ENCODE measurements around the gene LHX3. TPM values are rescaled to one million over a fixed set of nuclear protein-coding genes. Genes with fewer than 3 reads are reported as not detected.

Gene LHX3
- total and polyA plus RNA-seq, 10 of the 15 experiments (the other 5 are each of a cell fraction or from before 2014, with no cell fraction given): not detected

DNA sequence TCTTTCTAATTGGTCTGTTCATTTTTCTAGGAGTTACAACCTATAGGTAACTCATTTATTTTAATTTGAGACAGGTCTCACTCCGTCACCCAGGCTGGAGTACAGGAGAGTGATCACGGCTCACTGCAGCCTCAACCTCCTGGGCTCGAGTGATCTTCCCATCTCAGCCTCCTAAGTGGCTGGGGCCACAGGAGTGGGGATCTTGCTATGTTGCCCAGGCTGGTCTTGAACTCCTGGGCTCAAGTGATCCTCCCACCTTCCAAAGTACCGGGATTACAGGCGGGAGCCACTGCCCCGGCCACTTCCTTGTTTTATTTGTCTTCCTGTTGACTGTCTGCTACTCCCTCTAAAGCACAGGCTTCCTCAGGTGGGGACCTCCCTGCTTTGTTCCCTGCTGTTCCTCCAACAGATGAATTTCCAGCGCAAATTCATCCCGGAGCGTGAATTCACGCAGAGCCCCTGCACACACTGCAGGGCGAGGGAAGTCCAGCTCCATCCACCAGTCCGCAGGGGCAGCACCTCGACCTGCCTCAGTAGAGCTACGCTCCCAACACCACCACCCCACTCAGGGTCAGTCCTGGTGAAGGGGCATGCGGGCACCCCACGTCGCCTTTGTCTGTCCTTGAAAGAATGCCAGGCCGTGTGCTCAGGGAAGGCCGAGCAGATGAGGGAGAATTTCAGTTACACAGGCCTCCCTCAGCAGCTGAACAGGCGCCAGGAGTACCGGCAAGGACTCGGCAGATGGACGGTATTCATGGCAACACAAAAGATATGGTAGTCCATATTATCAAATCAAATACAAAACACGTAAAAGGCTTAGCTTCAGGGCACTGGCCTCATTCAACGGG is 34.4 kb upstream of the LHX3 start:
- H3K9me3 ChIP-seq (replicated peaks; ENCODE audit: control insufficient read depth, insufficient read depth, low read length): no peaks in the 10 kb centered on the region
- 0 out of 2 replicates have a peak overlapping the region, but pooled peaks have one; percentile 10 for H3K4me3 ChIP-seq
- peaks cover 52% of the 10 kb centered on the region for H3K4me1 ChIP-seq (ENCODE audit: control insufficient read depth, insufficient read depth, low read length)
- 62% methylated on average over 25 of the region's 25 CpGs for WGBS (ENCODE audit: insufficient coverage, insufficient replicate concordance, low lambda C conversion rate, missing lambda C conversion rate)
- peaks cover 5 to 17% of the 10 kb centered on the region in 2 experiments; a peak in 3 of 4 replicates for H3K36me3 ChIP-seq (ENCODE audit: control insufficient read depth in 2 of 2, insufficient read depth in 2 of 2, low read length in 1 of 2)
- peaks cover 4% of the 10 kb centered on the region; the same call in 1 of the 2 replicates for H4K20me1 ChIP-seq (ENCODE audit: control insufficient read depth, insufficient read depth)
- H3K27me3 ChIP-seq (replicated peaks in 1 of 2; ENCODE audit: control insufficient read depth in 2 of 2, insufficient read depth in 2 of 2, low read length in 1 of 2): no peaks in the 10 kb centered on the region
- ChIA-PET RAD21 (ENCODE audit: unreplicated experiment) (interaction anchor here (1.0 to 1.2 kb wide), 2 partner anchors 14 to 68 kb away, joined by 3 read pairs; no protein-coding TSS in a partner anchor), CTCF (interaction anchor here (0.6 to 1.8 kb wide), 6 partner anchors 11 to 1630 kb away, joined by 3 to 9 read pairs (median 4); no protein-coding TSS in a partner anchor), POLR2A (interaction anchor here (0.6 to 1.0 kb wide), 2 partner anchors 28 to 130 kb away, joined by 3 read pairs; no protein-coding TSS in a partner anchor), SMC1A (ENCODE audit: uncharacterized antibody, unreplicated experiment) (interaction anchor here (0.8 to 1.2 kb wide), 3 partner anchors 14 to 284 kb away, joined by 3 to 4 read pairs (median 3); no protein-coding TSS in a partner anchor)
- intact Hi-C loops (cut with micrococcal nuclease; ENCODE audit: unreplicated experiment): no loop called here
- BruUV-seq (replicated peaks): no TSS peak
- H3K4me2 ChIP-seq (ENCODE audit: control insufficient read depth, insufficient read depth): peak overlapping the region; percentile 24
- TF ChIP-seq IKZF2 (IDR thresholded peaks at IDR 0.05) (0 out of 4 replicates have a peak, but pooled peaks of 1 of the 2 experiments have one; percentile 0), IKZF1 (conservative IDR thresholded peaks at IDR 0.05) (0 out of 2 replicates have a peak, but pooled peaks have one; percentile 3), NRF1 (conservative IDR thresholded peaks at IDR 0.05; ENCODE audit: low read depth, low read length) (no peak)
- ATAC-seq (no peak), DNase-seq (ENCODE audit: low read depth, low spot score) (no peak), FAIRE-seq (no peak)
- H3K9ac ChIP-seq (ENCODE audit: control insufficient read depth, insufficient read depth, low read length): peak overlapping the region; percentile 37; the same call in 1 of the 2 replicates
- peaks cover 60% of the 10 kb centered on the region for H3K79me2 ChIP-seq (ENCODE audit: control insufficient read depth, insufficient read depth, low read length)
- H2AFZ ChIP-seq (ENCODE audit: control insufficient read depth, low read depth, low read length): no peak overlapping the region
- no peak overlapping the region for H3K27ac ChIP-seq (ENCODE audit: control insufficient read depth, insufficient read depth)
- in situ Hi-C loops (cut with MboI): no loop called here

GRCh38 chr9:136238342-136238732 is 33.4 kb upstream of the LHX3 start:
- RAD21 ChIA-PET (ENCODE audit: unreplicated experiment): no interaction called here
- peaks cover 4% of the 10 kb centered on the region; the same call in 1 of the 2 replicates for H4K20me1 ChIP-seq (ENCODE audit: control insufficient read depth, insufficient read depth)
- H3K9me3 ChIP-seq (replicated peaks; ENCODE audit: control insufficient read depth, insufficient read depth, low read length): no peaks in the 10 kb centered on the region
- H3K27ac ChIP-seq (ENCODE audit: control insufficient read depth, insufficient read depth): no peak overlapping the region
- H3K36me3 ChIP-seq (ENCODE audit: control insufficient read depth in 2 of 2, insufficient read depth in 2 of 2, low read length in 1 of 2): peaks cover 5 to 17% of the 10 kb centered on the region in 2 experiments; a peak in 3 of 4 replicates
- H3K79me2 ChIP-seq (ENCODE audit: control insufficient read depth, insufficient read depth, low read length): peaks cover 50% of the 10 kb centered on the region
- ATAC-seq: no peak
- intact Hi-C loops (cut with micrococcal nuclease; ENCODE audit: unreplicated experiment) (no loop called here), in situ Hi-C loops (cut with MboI) (no loop called here)
- H3K4me1 ChIP-seq (ENCODE audit: control insufficient read depth, insufficient read depth, low read length): peaks cover 46% of the 10 kb centered on the region
- no peak overlapping the region for H3K9ac ChIP-seq (ENCODE audit: control insufficient read depth, insufficient read depth, low read length)
- 80% methylated on average over 12 of the region's 12 CpGs for WGBS (ENCODE audit: insufficient coverage, insufficient replicate concordance, low lambda C conversion rate, missing lambda C conversion rate)
- no peak for FAIRE-seq
- POLR2A ChIA-PET: no interaction called here
- no peak for DNase-seq (ENCODE audit: low read depth, low spot score)
- CTCF ChIA-PET: interaction anchor here (0.8 kb wide), 1 partner anchor 13 kb away, joined by 3 read pairs; no protein-coding TSS in a partner anchor
- H2AFZ ChIP-seq (ENCODE audit: control insufficient read depth, low read depth, low read length): no peak overlapping the region
- SMC1A ChIA-PET (ENCODE audit: uncharacterized antibody, unreplicated experiment): no interaction called here
- peak overlapping the region; percentile 24 for H3K4me2 ChIP-seq (ENCODE audit: control insufficient read depth, insufficient read depth)
- no peaks in the 10 kb centered on the region for H3K27me3 ChIP-seq (replicated peaks in 1 of 2; ENCODE audit: control insufficient read depth in 2 of 2, insufficient read depth in 2 of 2, low read length in 1 of 2)
- no peak overlapping the region for H3K4me3 ChIP-seq
- no TSS peak for BruUV-seq (replicated peaks)
- TF ChIP-seq MTA3 (IDR thresholded peaks at IDR 0.05; ENCODE audit: borderline replicate concordance, low read length): no peak
- no peak for TF ChIP-seq NBN (IDR thresholded peaks at IDR 0.05)
- TF ChIP-seq GATAD2B (conservative IDR thresholded peaks at IDR 0.05; ENCODE audit: low read depth): no peak
- TF ChIP-seq WRNIP1 (IDR thresholded peaks at IDR 0.05; ENCODE audit: borderline replicate concordance, low read depth, low read length): no peak
- no peak for TF ChIP-seq JUND (IDR thresholded peaks at IDR 0.05; ENCODE audit: low read depth, low read length)
- TF ChIP-seq TAF1 (IDR thresholded peaks at IDR 0.05; ENCODE audit: borderline replicate concordance, low read depth, low read length): no peak
- TF ChIP-seq BCL11A (IDR thresholded peaks at IDR 0.05; ENCODE audit: low read depth, low read length): no peak
- TF ChIP-seq NFXL1 (IDR thresholded peaks at IDR 0.05; ENCODE audit: borderline replicate concordance): no peak

Data from GM12878 (cell line).